HUES6 (cell line): Measurements from ENCODE around the gene ACAN.

ENCODE experiments used
- H3K27ac ChIP-seq: 2 replicates; pipeline ENCODE4 v1.7.0; 2013; ENCODE audit warnings: low read depth, mild to moderate bottlenecking, low read length, inconsistent platforms
- H3K27me3 ChIP-seq: 2 replicates; pipeline ENCODE4 v1.6.1; 2013; ENCODE audit warnings: low read length; ENCODE audit not compliant: control insufficient read depth, insufficient read depth
- H3K36me3 ChIP-seq: 2 replicates; pipeline ENCODE4 v1.6.1; 2013; ENCODE audit warnings: low read length; ENCODE audit not compliant: control insufficient read depth, insufficient read depth
- H3K4me1 ChIP-seq: 2 replicates; pipeline ENCODE4 v1.6.1; 2013; ENCODE audit warnings: low read length; ENCODE audit not compliant: control insufficient read depth, insufficient read depth
- H3K4me3 ChIP-seq: 2 replicates; pipeline ENCODE4 v1.5.1; 2013; ENCODE audit warnings: low read depth, low read length
- H3K9ac ChIP-seq: one replicate; pipeline ENCODE4 v1.6.1; 2013; ENCODE audit warnings: mild to moderate bottlenecking, low read length
- H3K9me3 ChIP-seq: 2 replicates; pipeline ENCODE4 v1.6.1; 2013; ENCODE audit warnings: low read depth, low read length; ENCODE audit not compliant: control insufficient read depth, insufficient read depth

Gene ACAN

DNA sequence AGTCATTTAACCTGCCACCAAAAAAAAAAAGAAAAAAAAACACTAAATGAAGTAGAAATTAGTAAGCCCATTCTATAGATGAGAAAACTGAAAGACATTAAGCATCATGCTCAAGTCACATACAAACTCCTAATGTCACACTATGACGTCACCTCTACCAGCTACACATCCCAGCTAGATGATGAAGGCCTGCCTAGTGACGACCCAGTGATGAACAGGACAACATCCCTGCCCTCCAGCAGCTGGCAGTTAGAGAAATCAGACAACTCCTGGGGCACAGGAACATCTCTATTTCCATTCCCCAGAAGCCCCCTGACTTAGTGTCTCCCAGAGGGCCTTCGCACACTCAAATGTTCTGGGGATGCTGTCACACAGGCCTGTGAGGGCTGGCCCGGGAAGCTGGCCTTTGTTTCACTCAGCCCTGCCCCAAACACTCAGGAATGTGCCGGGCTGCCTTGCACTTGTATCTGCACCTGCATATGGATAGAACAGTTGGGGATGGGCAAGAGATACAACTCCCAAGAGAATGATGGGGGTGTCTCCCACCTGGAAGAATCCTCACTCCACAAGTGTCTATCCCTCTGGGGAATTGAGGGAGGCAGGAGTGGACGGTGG is 99.1 kb downstream of the ACAN start:
- H3K4me3 ChIP-seq, result no peak overlapping the region
- H3K9ac ChIP-seq, result no peak overlapping the region
- no peaks in the 10 kb centered on the region for H3K9me3 ChIP-seq
- peaks cover 75% of the 10 kb centered on the region for H3K36me3 ChIP-seq
- H3K27me3 ChIP-seq, result no peaks in the 10 kb centered on the region
- H3K4me1 ChIP-seq, result peaks cover 23% of the 10 kb centered on the region
- no peak overlapping the region for H3K27ac ChIP-seq

- Histone ChIP-seq H3K9me3 (no peaks in the 10 kb centered on the region), H3K4me1 (peaks cover 19% of the 10 kb centered on the region), H3K27ac (no peak overlapping the region), H3K4me3 (no peak overlapping the region), H3K36me3 (peaks cover 80% of the 10 kb centered on the region), H3K27me3 (no peaks in the 10 kb centered on the region), H3K9ac (no peak overlapping the region)
Observed at GRCh38 chr15:88902846-88903245, 99.6 kb downstream of the ACAN start.

GRCh38 chr15:88904257-88904623 is 101.0 kb downstream of the ACAN start:
- peaks cover 92% of the 10 kb centered on the region for H3K36me3 ChIP-seq
- H3K9me3 ChIP-seq, result no peaks in the 10 kb centered on the region
- H3K9ac ChIP-seq, result no peak overlapping the region
- no peak overlapping the region for H3K4me3 ChIP-seq
- no peak overlapping the region for H3K27ac ChIP-seq
- peaks cover 10% of the 10 kb centered on the region for H3K4me1 ChIP-seq
- no peaks in the 10 kb centered on the region for H3K27me3 ChIP-seq

- Histone ChIP-seq H3K36me3 (peaks cover 92% of the 10 kb centered on the region), H3K27ac (no peak overlapping the region), H3K9ac (no peak overlapping the region), H3K27me3 (no peaks in the 10 kb centered on the region), H3K9me3 (no peaks in the 10 kb centered on the region), H3K4me3 (no peak overlapping the region), H3K4me1 (peaks cover 10% of the 10 kb centered on the region)
Observed at GRCh38 chr15:88904624-88905327, 101.5 kb downstream of the ACAN start.

DNA sequence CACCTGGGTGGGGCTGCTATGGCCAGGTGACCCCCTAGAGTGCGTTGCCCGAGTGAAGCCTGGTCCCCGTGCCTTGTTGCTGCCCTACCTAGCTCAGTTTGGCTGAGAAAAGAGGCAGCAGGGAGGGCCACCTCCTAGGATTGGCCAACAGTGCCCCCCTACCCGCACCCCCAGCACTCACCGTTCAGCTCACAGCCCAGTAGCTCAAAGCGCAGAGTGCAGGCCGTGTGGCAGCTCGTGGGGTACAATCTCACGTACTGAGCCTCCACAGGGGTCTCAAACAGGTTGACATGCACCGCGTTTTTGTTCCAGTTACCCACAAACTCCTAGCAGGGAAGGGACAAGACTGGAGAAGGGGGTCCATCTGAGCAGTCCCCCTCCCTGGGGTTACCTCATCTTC is 102.3 kb downstream of the ACAN start:
- no peaks in the 10 kb centered on the region for H3K27me3 ChIP-seq
- H3K36me3 ChIP-seq, result peaks cover 94% of the 10 kb centered on the region
- H3K9me3 ChIP-seq, result no peaks in the 10 kb centered on the region
- H3K4me1 ChIP-seq, result peaks cover 17% of the 10 kb centered on the region
- no peak overlapping the region for H3K9ac ChIP-seq
- H3K4me3 ChIP-seq, result no peak overlapping the region
- no peak overlapping the region for H3K27ac ChIP-seq

DNA sequence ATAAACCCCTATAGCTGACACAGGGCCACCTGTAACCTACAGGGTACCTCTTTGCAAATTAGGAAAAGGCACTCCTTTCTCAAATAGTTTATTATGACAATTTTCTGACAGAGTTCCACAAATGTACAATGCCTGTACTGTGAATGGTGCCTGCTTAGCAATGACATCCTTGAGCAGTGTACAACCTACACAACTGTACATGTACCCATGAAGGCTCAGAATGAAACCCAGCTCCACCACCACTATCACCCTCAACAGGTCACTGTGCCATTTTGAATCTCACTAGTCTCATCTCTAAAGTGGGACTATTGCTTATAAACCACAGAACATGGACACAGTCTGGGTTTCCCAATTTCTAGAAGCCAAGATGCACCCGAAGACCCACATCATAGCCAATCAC is 102.9 kb downstream of the ACAN start:
- H3K4me1 ChIP-seq, result peaks cover 22% of the 10 kb centered on the region
- no peak overlapping the region for H3K9ac ChIP-seq
- no peaks in the 10 kb centered on the region for H3K9me3 ChIP-seq
- no peaks in the 10 kb centered on the region for H3K27me3 ChIP-seq
- no peak overlapping the region for H3K27ac ChIP-seq
- H3K4me3 ChIP-seq, result no peak overlapping the region
- peaks cover 94% of the 10 kb centered on the region for H3K36me3 ChIP-seq

GRCh38 chr15:88906551-88906950 is 103.3 kb downstream of the ACAN start:
- no peaks in the 10 kb centered on the region for H3K27me3 ChIP-seq
- no peak overlapping the region for H3K27ac ChIP-seq
- H3K9ac ChIP-seq, result no peak overlapping the region
- H3K4me3 ChIP-seq, result no peak overlapping the region
- H3K36me3 ChIP-seq, result peaks cover 90% of the 10 kb centered on the region
- peaks cover 25% of the 10 kb centered on the region for H3K4me1 ChIP-seq
- no peaks in the 10 kb centered on the region for H3K9me3 ChIP-seq

- no peak overlapping the region for H3K4me3 ChIP-seq
- H3K36me3 ChIP-seq, result peaks cover 85% of the 10 kb centered on the region
- no peaks in the 10 kb centered on the region for H3K9me3 ChIP-seq
- no peak overlapping the region for H3K27ac ChIP-seq
- H3K4me1 ChIP-seq, result peaks cover 29% of the 10 kb centered on the region
- H3K27me3 ChIP-seq, result no peaks in the 10 kb centered on the region
- H3K9ac ChIP-seq, result no peak overlapping the region
Observed at GRCh38 chr15:88907111-88907510, 103.9 kb downstream of the ACAN start.

GRCh38 chr15:88908123-88908522 is 104.9 kb downstream of the ACAN start:
- Histone ChIP-seq H3K9me3 (no peaks in the 10 kb centered on the region), H3K4me3 (no peak overlapping the region), H3K4me1 (peaks cover 29% of the 10 kb centered on the region), H3K27ac (no peak overlapping the region), H3K36me3 (peaks cover 75% of the 10 kb centered on the region), H3K9ac (no peak overlapping the region), H3K27me3 (no peaks in the 10 kb centered on the region)

DNA sequence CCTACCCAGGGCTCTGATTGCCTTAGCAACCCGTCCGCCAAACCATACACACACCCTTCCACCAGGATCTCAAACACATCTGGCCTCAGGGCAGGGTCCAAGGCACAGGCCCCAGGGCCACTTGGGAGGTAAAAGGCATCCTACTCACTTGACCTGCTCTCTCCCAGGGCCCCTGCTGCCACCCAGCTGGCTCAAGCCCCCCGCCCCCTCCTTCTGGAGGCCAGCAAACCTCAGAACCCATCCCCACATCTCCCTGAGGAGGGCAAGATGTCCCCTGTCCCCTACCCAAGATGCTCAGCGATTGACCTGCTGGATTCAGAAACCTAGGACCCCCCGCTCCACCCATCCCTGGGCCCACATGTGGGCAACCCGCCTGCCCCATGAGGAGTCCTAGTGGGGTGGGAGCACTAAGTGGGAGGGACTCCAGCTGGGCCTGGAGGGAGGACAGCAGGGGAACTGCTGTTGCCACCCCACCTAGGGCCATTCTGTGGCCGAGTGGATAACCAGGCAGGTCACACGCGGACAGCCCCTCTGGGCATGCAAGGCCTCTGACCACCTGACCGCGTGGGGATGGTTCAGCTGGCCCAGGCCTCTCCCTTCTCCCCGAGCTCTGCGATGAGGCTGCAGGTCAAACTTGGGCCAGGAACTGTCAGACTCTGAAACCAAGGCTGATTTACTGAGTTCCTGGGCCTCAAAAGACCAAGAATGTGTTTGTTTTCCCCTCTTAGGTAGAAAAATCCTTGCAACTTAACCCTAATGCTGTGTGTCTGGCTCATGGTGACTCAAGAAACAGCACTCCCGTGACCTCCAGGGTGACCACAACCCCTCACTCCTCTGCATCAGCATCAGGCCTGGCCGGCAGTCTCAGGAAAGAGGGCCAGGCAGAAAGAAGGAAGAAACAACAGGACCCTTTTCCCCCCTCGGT is 105.7 kb downstream of the ACAN start:
- Histone ChIP-seq H3K9me3 (no peaks in the 10 kb centered on the region), H3K36me3 (peaks cover 68% of the 10 kb centered on the region), H3K4me1 (peaks cover 29% of the 10 kb centered on the region), H3K27me3 (no peaks in the 10 kb centered on the region), H3K4me3 (no peak overlapping the region), H3K27ac (no peak overlapping the region), H3K9ac (no peak overlapping the region)
